Vagina (tissue), 2 donors: ENCODE measurements around the gene WTAP. TPM values are rescaled to one million over a fixed set of nuclear protein-coding genes. Genes with fewer than 3 reads are reported as not detected.

ENCODE experiments used
- DNase-seq, 2 donors: peaks; one replicate each; pipeline ENCODE4 v3.0.0-alpha.2; 2017; ENCODE audit errors: extremely low spot score in 2 of 2
- H3K27ac ChIP-seq: fragments of 200-600 bp; sonication (generic); one replicate; pipeline ENCODE4 v1.5.1; 2019
- H3K27me3 ChIP-seq: fragments of 200-600 bp; sonication (generic); one replicate; pipeline ENCODE4 v1.5.1; 2019
- H3K36me3 ChIP-seq, 2 donors: fragments of 200-600 bp; sonication (generic); one replicate each; pipeline ENCODE4 v1.5.1; 2017 to 2019
- H3K4me1 ChIP-seq: fragments of 200-600 bp; sonication (generic); one replicate; pipeline ENCODE4 v1.5.1; 2019
- H3K4me3 ChIP-seq, 2 donors: fragments of 200-600 bp; sonication (generic); 1 replicate in 1 of 2; 2 replicates in 1 of 2; pipeline ENCODE4 v1.5.1; 2016 to 2019
- H3K9me3 ChIP-seq: fragments of 200-600 bp; sonication (generic); one replicate; pipeline ENCODE4 v1.5.1; 2019
- CTCF ChIP-seq, 3 experiments: fragments of 450-650 bp in 2 of 3; fragments of 200-600 bp in 1 of 3; sonication (generic) in 1 of 3; IDR thresholded peaks; one replicate each; pipeline ENCODE4 v1.5.1; 2017 to 2019; ENCODE audit warnings: antibody characterized with exemption in 3 of 3, mild to moderate bottlenecking in 2 of 3, moderate library complexity in 2 of 3
- POLR2A ChIP-seq, 2 donors: fragments of 450-650 bp; IDR thresholded peaks; one replicate each; pipeline ENCODE4 v1.6.1; 2017; ENCODE audit warnings: antibody characterized with exemption in 2 of 2, mild to moderate bottlenecking in 2 of 2, moderate library complexity in 2 of 2
- POLR2AphosphoS5 ChIP-seq, 2 donors: sonication (generic); formaldehyde crosslinking; IDR thresholded peaks; one replicate each; pipeline ENCODE4 v1.9.0; 2017; ENCODE audit warnings: antibody characterized with exemption in 2 of 2, mild to moderate bottlenecking in 2 of 2, low read depth in 1 of 2; ENCODE audit not compliant: insufficient read depth in 1 of 2
- intact Hi-C: fragments of 100-400 bp; cut with DNase I; formaldehyde crosslinking; loops from one replicate; pipeline ENCODE4 v1.15.1; 2023
- total RNA-seq: library from RNA; depleted of rRNA; stranded (reverse); fragments of >200 nt; gene quantifications from one replicate; pipeline ENCODE4 v1.2.3, GENCODE V29; 2016

Gene WTAP
- total RNA-seq, 1 donor from 2014 or later: 85.0 TPM

- H3K27ac ChIP-seq: no peak overlapping the region
- peaks cover 0 to 63% of the 10 kb centered on the region in 2 donors for H3K36me3 ChIP-seq
- H3K9me3 ChIP-seq: no peaks in the 10 kb centered on the region
- H3K4me3 ChIP-seq: no peak overlapping the region
- TF ChIP-seq CTCF (IDR thresholded peaks at IDR 0.05) (no peak), POLR2A (IDR thresholded peaks at IDR 0.05) (no peak), POLR2AphosphoS5 (IDR thresholded peaks at IDR 0.05; ENCODE audit: insufficient read depth in 1 of 2, low read depth in 1 of 2) (no peak)
- intact Hi-C loops: no loop called here
- DNase-seq: no peak
- H3K4me1 ChIP-seq: peaks cover 15% of the 10 kb centered on the region
- H3K27me3 ChIP-seq: no peaks in the 10 kb centered on the region
These were observed 29.2 kb downstream of the WTAP start for GRCh38 chr6:159756508-159756907.

GRCh38 chr6:159758031-159759001 lies 31.0 kb downstream of the WTAP start:
- TF ChIP-seq CTCF (IDR thresholded peaks at IDR 0.05): no peak
- no peak for TF ChIP-seq POLR2AphosphoS5 (IDR thresholded peaks at IDR 0.05; ENCODE audit: insufficient read depth in 1 of 2, low read depth in 1 of 2)
- no peak for TF ChIP-seq POLR2A (IDR thresholded peaks at IDR 0.05)
- no peak overlapping the region for H3K27ac ChIP-seq
- intact Hi-C loops: no loop called here
- H3K36me3 ChIP-seq: peaks cover 0 to 45% of the 10 kb centered on the region in 2 donors
- peaks cover 25% of the 10 kb centered on the region for H3K4me1 ChIP-seq
- H3K27me3 ChIP-seq: no peaks in the 10 kb centered on the region
- H3K4me3 ChIP-seq: no peak overlapping the region
- no peak for DNase-seq
- H3K9me3 ChIP-seq: no peaks in the 10 kb centered on the region

- Histone ChIP-seq H3K27me3 (no peaks in the 10 kb centered on the region), H3K4me1 (peaks cover 25% of the 10 kb centered on the region), H3K9me3 (no peaks in the 10 kb centered on the region), H3K27ac (no peak overlapping the region), H3K4me3 (no peak overlapping the region), H3K36me3 (peaks cover 0 to 38% of the 10 kb centered on the region in 2 donors)
- intact Hi-C loops: loop anchor here (5.0 kb wide), 1 partner anchor 32 kb away; the partner anchor contains the start of gene WTAP
- TF ChIP-seq POLR2A (IDR thresholded peaks at IDR 0.05): no peak
- no peak for TF ChIP-seq CTCF (IDR thresholded peaks at IDR 0.05)
- no peak for TF ChIP-seq POLR2AphosphoS5 (IDR thresholded peaks at IDR 0.05; ENCODE audit: insufficient read depth in 1 of 2, low read depth in 1 of 2)
- no peak for DNase-seq
These were observed 32.3 kb downstream of the WTAP start for GRCh38 chr6:159759645-159760044.

- peak overlapping the region; percentile 98 for H3K27ac ChIP-seq
- H3K4me3 ChIP-seq: no peak overlapping the region
These were observed 33.3 kb downstream of the WTAP start for GRCh38 chr6:159760602-159761057.

More at GRCh38 chr6:159760602-159761057, 33.3 kb downstream of the WTAP start:
- peaks cover 25% of the 10 kb centered on the region for H3K4me1 ChIP-seq
- H3K36me3 ChIP-seq: peaks cover 0 to 30% of the 10 kb centered on the region in 2 donors
- intact Hi-C loops: loop anchor here (5.0 kb wide), 1 partner anchor 33 kb away; the partner anchor contains the start of gene WTAP
- DNase-seq: no peak
- no peaks in the 10 kb centered on the region for H3K9me3 ChIP-seq
- no peaks in the 10 kb centered on the region for H3K27me3 ChIP-seq
- no peak for TF ChIP-seq POLR2AphosphoS5 (IDR thresholded peaks at IDR 0.05; ENCODE audit: insufficient read depth in 1 of 2, low read depth in 1 of 2)
- TF ChIP-seq CTCF (IDR thresholded peaks at IDR 0.05): no peak
- no peak for TF ChIP-seq POLR2A (IDR thresholded peaks at IDR 0.05)
